Stimulated activated CD4-positive, alpha-beta T cell treated with anti-CD3 and anti-CD28 coated beads, Interleukin-1b, Interleukin-23, amount 100 ng/mL, for 48 hours (primary cell): ENCODE results near the gene C2CD2.

Experiments
- DNase-seq: peaks from one replicate; pipeline ENCODE4 v3.0.0-alpha.2; 2020

Gene C2CD2

GRCh38 chr21:41836166-41837015 lies 117.4 kb downstream of the C2CD2 start:
- DNase-seq, result no peak

- DNase-seq, result no peak
These were observed 118.1 kb downstream of the C2CD2 start for GRCh38 chr21:41835711-41836154.
